Measurements from ENCODE around the gene BCL11A. TPM values are rescaled to one million over a fixed set of nuclear protein-coding genes. Genes with fewer than 3 reads are reported as not detected.

Gene BCL11A
- polyA plus RNA-seq, 1 experiment: 0.60 TPM

DNA sequence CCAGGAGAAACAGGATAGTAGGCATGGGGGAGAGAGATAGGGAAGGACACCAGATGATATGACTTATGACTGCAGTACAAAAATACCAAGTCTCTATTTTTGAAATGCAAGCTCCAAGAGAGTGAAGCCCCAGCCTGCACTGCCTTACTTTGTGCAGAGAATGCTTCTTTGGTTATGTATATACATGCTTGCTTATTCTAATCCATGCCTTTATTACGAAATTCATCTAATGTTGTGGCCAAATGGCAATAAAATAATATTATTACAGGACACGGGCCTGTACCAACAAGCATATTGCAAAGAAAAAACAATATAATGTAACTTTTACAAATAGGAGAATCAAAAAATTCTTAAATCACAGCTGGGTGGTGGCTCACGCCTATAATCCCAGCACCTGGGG lies 110.8 kb downstream of the BCL11A start:
- no peaks in the 10 kb centered on the region for H3K36me3 ChIP-seq (ENCODE audit: control insufficient read depth, insufficient read depth, low read length)
- ChIA-PET POLR2A (no interaction called here), CTCF (no interaction called here)
- H3K4me3 ChIP-seq (ENCODE audit: low read depth, low read length): no peak overlapping the region
- TF ChIP-seq, protein P1, sequence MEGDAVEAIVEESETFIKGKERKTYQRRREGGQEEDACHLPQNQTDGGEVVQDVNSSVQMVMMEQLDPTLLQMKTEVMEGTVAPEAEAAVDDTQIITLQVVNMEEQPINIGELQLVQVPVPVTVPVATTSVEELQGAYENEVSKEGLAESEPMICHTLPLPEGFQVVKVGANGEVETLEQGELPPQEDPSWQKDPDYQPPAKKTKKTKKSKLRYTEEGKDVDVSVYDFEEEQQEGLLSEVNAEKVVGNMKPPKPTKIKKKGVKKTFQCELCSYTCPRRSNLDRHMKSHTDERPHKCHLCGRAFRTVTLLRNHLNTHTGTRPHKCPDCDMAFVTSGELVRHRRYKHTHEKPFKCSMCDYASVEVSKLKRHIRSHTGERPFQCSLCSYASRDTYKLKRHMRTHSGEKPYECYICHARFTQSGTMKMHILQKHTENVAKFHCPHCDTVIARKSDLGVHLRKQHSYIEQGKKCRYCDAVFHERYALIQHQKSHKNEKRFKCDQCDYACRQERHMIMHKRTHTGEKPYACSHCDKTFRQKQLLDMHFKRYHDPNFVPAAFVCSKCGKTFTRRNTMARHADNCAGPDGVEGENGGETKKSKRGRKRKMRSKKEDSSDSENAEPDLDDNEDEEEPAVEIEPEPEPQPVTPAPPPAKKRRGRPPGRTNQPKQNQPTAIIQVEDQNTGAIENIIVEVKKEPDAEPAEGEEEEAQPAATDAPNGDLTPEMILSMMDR (IDR thresholded peaks at IDR 0.05; ENCODE audit: insufficient read depth, low read depth, low read length): no peak
- DNase-seq (ENCODE audit: low read depth): no peak
- no peaks in the 10 kb centered on the region for H3K27me3 ChIP-seq (ENCODE audit: control insufficient read depth, insufficient read depth, low read length)

DNA sequence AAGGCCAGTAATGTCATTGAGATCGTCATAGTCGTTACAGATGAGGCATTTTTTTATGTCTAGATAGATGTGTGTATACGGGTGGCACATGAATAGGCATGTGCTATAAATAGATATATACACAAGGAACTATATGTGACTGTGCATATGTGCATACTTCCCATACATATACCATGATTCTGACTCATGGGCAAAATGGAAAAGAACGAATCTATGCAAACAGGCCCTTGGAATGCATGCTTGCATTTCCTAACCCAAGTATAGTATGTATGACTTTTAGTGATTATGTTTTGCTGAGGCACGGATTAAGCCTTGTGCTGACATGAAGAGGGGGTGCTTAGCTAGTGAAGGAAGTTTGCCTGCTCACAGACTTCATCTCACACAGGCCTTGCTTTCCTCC lies 111.7 kb downstream of the BCL11A start:
- H3K4me3 ChIP-seq (ENCODE audit: low read depth, low read length): no peak overlapping the region
- TF ChIP-seq, protein P1 (IDR thresholded peaks at IDR 0.05; ENCODE audit: insufficient read depth, low read depth, low read length): no peak
- POLR2A ChIA-PET: no interaction called here
- no peak for DNase-seq (ENCODE audit: low read depth)
- CTCF ChIA-PET: no interaction called here
- no peaks in the 10 kb centered on the region for H3K27me3 ChIP-seq (ENCODE audit: control insufficient read depth, insufficient read depth, low read length)
- H3K36me3 ChIP-seq (ENCODE audit: control insufficient read depth, insufficient read depth, low read length): no peaks in the 10 kb centered on the region

DNA sequence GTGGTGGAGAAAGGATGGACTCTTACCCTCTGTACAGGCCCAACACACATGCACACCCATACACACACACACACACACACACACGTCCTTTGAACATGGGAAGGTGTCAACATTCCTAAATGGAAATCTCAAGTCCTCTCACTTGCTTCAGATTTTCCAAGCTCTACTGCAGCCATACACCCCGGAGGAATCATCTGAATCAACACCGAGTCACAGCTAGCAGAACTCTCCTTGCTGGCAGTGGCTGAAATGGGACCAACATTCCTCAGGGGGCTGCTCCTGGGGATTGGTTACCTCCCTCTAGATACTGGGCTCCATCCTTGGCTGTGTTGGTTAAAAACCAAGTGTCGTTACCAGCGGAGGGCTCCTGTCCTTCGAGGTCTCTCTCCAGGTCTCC lies 112.7 kb downstream of the BCL11A start:
- Histone ChIP-seq H3K36me3 (ENCODE audit: control insufficient read depth, insufficient read depth, low read length) (no peaks in the 10 kb centered on the region), H3K27me3 (ENCODE audit: control insufficient read depth, insufficient read depth, low read length) (no peaks in the 10 kb centered on the region), H3K4me3 (ENCODE audit: low read depth, low read length) (no peak overlapping the region)
- TF ChIP-seq, protein P1 (IDR thresholded peaks at IDR 0.05; ENCODE audit: insufficient read depth, low read depth, low read length): no peak
- ChIA-PET POLR2A (no interaction called here), CTCF (interaction anchor here (0.7 to 1.7 kb wide), 3 partner anchors 25 to 109 kb away, joined by 3 to 4 read pairs (median 3); no protein-coding TSS in a partner anchor)
- no peak for DNase-seq (ENCODE audit: low read depth)

DNA sequence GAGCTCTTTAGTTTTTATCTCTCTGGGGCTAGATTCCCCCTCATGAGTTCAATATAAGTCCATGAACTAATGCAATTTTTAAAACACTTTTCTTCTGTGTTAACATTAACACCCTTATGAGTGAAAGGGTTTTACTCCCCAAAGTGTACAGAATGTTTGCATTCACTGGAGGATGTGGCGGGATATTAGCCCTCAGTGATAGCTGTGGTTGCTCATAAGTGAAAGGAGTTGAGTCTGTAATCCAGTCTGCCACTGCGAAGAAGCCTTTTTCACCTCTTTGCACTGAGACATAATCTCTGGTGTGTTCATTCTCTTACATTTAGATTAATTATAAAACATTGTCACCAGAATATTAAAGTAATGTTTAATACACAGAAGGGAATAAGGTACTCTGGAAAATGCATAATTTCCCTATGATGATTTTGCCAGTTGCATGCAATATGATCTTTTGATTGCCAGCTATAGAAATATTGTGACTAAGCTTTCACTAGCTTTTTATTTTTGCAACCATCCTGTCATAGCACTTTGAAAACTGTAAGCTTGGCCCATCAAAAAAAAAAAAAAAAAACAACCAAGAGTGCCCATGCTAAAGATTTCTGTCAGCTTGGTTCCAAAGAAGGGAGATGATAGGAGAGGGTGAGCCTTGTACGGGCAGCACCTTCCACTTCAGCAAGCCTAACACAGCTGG lies 113.2 kb downstream of the BCL11A start:
- ChIA-PET POLR2A (no interaction called here), CTCF (interaction anchor here (0.8 to 1.7 kb wide), 4 partner anchors 15 to 88 kb away, joined by 3 read pairs; no protein-coding TSS in a partner anchor)
- Histone ChIP-seq H3K4me3 (ENCODE audit: low read depth, low read length) (no peak overlapping the region), H3K27me3 (ENCODE audit: control insufficient read depth, insufficient read depth, low read length) (no peaks in the 10 kb centered on the region), H3K36me3 (ENCODE audit: control insufficient read depth, insufficient read depth, low read length) (no peaks in the 10 kb centered on the region)
- no peak for DNase-seq (ENCODE audit: low read depth)
- TF ChIP-seq, protein P1 (IDR thresholded peaks at IDR 0.05; ENCODE audit: insufficient read depth, low read depth, low read length): no peak

DNA sequence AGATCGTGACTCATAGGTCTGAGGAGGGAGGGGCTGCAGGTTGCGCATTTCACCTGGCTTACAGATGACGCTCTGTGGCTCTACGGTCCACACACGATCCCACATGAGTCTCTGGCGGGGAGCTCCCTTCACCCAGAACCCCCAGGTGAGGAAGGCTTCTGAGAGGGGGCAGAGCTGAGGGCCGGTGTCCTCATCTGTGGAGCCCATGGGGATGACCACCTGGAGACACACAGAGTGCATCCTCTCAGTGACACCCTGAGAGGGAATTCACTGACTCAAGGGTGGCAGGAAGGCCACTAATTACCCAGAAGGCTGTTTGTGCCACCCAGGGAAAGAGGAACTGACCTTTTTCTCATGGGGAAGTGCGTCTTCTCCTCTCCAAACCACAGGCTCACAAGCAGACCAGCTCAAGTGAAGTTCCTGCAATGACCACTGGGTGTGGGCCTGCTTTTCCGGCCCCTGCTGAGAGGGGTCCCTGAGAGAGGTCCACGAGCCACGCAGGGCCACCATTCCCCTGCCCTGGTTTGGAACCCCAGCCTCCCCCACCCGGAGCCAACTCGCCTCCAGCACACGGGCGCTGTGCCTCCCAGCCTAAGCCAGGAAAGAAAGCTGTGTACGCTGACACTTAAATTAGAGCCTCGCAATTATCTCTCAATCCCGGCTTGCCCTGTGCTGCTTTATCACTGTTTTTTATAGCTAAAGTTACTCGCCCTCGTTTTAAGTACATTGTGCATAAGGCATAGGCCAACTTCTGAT lies 114.1 kb downstream of the BCL11A start:
- H3K4me3 ChIP-seq (ENCODE audit: low read depth, low read length): no peak overlapping the region
- POLR2A ChIA-PET: no interaction called here
- TF ChIP-seq, protein P1 (IDR thresholded peaks at IDR 0.05; ENCODE audit: insufficient read depth, low read depth, low read length): 0 out of 2 replicates have a peak, but pooled peaks have one; percentile 26
- no peak for DNase-seq (ENCODE audit: low read depth)
- H3K27me3 ChIP-seq (ENCODE audit: control insufficient read depth, insufficient read depth, low read length): no peaks in the 10 kb centered on the region
- no peaks in the 10 kb centered on the region for H3K36me3 ChIP-seq (ENCODE audit: control insufficient read depth, insufficient read depth, low read length)
- CTCF ChIA-PET: interaction anchor here (1.0 to 1.7 kb wide), 4 partner anchors 8 to 89 kb away, joined by 3 to 4 read pairs (median 3); no protein-coding TSS in a partner anchor
